GM18861 (cell line): ENCODE results near the gene SKA3.
"Not testable (repeated sequence)": the region's sequence is repeated elsewhere in the genome, so short reads cannot be mapped to it uniquely, and the experiment has no call there.

Experiments
- ATAC-seq: cut with Tn5 transposase; IDR thresholded peaks from one replicate; pipeline ENCODE4 v1.9.1; 2021; ENCODE audit not compliant: unreplicated experiment

SKA3 gene

DNA sequence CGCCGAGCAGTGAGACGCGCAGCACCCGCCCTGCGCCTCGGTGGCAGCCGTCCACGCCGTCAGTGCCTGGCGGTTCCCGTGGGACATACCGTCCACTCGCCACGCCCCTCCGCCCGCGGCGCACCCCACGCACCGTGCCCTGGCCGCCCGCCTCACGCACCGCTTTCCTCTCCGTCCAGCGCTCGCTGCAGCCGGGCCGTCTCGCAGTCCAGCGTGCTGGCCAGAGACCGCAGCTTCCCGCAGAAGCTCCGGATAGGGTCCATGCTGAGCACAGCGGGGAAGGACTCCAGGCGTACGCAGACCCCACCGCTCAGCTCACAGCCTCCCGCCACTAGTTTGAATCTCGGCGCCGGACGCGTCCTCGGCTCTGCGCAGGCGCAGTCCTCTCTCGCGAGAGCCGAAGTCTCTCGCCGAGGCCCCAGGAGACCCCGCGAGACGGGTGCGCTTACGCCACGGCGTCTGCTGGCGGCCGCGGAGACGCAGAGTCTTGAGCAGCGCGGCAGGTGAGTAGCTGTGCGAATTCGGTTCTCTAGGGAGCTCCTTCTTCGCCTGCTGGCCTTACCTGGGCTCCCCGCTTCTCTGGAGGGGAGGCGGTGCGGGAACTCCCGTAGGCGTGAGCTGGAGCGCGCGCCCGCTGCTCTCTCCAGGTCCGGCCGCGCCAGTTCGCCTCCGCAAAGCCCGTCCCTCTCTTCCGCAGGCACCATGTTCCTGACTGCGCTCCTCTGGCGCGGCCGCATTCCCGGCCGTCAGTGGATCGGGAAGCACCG is at the start of gene SKA3, which contains the start of gene MRPL57:
TSS of gene SKA3 (minus strand) at position 338 of the 767 bp plus-strand sequence. CDS start at position 263, 75 bp downstream.
TSS of gene MRPL57 (plus strand) at position 444 of the 767 bp plus-strand sequence. CDS start at position 703, 259 bp downstream.
- ATAC-seq: peak; percentile 86

DNA sequence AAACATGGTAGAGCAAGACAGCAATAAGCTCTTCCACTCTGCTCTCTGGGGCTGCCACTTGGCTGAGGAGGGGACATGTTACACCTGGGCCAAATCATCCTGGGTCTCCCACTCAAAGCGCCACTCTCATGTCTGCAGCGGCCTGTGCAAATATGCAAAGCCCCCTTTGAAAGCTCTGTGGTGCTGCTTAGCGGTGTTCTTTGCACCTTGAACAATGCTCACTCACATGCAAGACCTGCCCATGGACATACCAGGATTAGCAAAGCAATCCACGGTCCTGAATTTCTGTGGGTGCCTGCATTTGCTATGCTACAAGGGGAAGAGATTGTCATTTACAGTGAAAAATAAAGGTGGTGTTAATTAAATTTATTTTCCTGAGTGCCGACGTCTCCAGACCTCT is 48.7 kb upstream of the SKA3 start:
- no peak for ATAC-seq

DNA sequence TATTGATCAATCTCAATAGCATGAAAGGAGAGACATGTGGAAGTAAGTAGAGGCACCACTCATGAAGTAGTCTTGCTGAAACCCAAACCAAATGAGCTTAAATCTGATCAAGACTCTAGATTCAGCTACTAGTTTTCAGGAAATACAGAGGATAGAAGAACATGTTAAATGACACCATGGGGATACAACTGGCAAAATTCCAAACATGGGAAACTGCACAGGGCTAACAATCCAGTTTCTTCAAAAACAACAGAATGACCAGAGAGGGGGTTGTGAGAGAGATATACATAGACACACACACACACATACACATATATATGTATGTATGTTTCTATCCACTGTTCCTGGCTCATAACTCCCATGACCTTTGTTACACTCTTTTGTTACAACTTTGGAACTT is 44.9 kb upstream of the SKA3 start:
- no peak for ATAC-seq

DNA sequence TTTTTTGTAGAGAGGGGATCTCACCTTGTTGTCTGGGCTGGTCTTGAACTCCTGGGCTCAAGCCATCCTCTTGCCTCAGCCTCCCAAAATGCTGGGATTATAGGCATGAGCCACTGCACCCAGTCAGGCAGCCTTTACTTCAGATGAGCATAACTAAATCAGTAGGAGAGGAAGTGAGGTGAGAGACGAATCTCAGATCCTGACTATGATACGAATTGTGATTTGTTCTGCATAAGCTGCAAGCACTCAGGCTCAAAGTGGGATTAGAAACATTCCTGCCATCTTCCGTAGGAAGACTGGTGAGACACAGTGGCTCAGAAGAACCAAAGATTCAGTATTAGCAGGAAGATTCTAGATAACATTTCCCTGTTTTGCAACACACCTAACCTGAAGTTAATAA is 43.4 kb upstream of the SKA3 start:
- not testable (repeated sequence) for ATAC-seq

DNA sequence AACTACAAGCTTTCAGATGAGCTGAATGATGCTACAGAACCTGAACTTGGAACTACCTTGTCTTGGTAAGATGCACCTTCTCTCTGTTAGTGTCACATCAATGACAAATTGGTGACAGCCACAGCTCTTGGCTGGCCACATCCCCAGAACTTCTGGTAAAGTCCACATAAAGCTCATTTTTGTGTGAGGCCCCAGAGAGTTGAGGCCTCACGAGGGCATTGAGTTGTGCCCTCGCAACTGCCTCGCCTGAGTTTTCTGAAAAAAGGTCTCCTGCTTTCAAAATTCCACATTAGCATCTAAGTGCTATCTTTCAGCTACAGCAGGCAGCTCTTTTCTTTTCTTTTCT is 42.7 kb upstream of the SKA3 start:
- no peak for ATAC-seq

DNA sequence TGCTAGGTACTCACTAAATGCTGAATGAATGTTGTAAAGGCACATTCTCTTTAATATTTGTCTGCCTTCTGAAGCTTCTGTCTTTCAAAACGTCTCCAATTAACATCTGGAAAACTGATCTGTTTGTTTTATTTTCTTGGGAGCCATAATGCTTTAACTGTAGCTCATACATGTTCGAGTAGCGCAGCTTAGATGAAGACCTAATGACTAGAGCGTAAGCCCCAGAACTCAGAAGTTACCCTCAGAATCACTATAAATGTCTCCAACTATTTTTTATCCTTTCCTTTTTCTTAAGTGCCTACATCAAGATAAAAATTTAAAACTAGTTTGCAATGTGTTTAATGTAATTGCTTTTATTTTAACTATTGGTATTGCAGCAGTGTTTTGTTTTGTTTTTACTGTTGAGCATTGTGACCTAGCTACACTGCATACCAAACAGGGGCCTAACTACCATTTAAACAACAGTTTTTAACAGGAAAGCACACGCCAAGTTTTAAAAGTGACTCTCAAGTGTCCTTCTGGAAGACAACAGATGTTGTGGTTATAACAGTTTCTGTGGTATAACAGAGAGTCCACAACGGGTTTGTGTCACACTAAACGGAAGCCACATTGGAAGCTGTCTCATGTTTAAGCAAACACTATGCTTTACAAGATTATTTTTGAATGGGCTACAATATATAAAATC is 42.1 kb upstream of the SKA3 start:
- ATAC-seq: peak; percentile 97

DNA sequence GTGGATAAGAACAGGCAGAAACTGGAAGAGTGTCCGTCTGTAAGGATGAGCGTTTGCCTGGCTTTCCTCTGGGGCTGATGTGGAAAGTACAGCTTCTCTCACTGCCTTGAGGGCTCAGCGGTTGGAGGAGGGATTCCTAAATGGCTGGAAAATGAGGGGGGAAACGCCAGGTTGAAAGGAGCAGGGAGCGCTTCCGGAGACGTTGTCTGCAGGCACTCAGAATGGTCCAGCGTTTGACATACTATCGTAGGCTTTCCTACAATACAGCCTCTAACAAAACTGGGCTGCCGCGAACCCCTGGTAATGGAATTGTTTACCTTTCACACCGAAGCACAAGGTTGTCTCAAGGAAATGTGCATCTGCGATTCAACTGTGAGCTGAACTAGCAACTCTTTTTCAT is 40.0 kb upstream of the SKA3 start:
- no peak for ATAC-seq

DNA sequence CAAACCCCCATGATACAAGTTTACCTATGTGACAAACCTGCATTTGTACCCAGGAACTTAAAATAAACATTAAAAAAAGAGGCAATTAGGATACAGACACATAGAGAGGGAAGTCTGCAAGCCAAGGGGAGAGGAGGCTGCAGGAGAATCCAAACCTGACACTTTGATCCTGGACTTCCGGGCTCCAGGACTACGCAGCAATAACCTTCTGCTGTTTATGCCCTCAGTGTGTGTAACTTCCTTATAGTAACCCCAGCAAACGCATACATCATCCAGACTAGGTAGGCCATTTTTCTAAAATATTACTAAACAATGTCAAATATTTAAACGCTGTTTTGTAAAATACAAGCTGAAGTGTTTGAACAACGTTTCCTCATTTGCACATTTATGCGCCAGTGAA is 39.1 kb upstream of the SKA3 start:
- ATAC-seq: not testable (repeated sequence)

DNA sequence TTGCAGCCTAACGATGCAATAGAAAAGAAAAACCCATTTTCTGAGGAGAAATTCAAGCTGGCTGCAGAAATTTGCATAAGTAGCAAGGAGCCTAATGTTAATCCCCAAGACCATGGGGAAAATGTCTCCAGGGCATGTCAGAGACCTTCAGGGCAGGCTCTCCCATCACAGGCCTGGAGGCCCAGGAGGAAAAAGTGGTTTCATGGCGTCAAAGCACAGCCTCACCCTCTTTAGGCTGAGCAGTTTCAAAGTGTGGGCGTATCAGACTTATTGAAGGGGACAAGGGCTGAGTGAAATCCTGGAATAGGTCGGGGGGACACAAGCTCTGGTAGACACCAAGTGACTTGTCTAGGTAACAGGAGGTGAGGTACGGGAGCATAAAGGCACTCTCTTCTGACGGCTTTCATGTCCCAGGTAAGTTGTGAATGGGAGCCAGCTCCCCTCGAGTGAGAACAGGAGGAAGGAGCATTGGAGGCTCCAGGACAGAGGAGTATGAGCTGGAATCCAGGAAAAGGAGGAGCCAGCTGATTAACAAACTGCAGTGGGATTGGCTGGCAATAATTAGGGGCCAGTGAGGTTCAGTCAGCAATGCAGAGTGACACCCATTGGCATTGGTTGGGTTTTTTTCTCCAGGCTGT is 35.9 kb upstream of the SKA3 start:
- no peak for ATAC-seq

DNA sequence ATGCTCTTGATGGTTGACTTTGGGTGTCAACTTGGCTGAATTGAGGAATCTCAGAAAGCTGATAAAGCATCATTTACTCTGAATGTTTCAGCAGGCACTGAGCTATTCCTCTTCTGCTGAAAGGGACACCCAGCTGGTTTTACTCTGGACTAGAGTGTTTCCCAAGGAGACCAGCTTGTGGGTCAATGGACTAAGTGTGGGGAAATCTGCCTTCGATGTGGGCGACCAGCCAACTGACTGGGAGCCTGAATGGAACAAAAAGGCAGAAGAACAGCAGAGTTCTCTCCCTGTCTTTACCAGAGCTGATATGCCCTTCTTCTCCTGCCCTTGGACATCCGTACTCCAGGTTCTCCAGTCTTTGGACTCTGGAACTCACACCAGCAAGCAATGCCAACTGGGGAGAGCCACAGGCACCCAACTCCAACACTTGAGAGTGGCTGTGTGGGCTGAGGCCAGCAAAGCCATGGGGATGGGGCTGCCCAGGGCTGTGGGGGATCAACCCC is 32.4 kb upstream of the SKA3 start:
- ATAC-seq: no peak

DNA sequence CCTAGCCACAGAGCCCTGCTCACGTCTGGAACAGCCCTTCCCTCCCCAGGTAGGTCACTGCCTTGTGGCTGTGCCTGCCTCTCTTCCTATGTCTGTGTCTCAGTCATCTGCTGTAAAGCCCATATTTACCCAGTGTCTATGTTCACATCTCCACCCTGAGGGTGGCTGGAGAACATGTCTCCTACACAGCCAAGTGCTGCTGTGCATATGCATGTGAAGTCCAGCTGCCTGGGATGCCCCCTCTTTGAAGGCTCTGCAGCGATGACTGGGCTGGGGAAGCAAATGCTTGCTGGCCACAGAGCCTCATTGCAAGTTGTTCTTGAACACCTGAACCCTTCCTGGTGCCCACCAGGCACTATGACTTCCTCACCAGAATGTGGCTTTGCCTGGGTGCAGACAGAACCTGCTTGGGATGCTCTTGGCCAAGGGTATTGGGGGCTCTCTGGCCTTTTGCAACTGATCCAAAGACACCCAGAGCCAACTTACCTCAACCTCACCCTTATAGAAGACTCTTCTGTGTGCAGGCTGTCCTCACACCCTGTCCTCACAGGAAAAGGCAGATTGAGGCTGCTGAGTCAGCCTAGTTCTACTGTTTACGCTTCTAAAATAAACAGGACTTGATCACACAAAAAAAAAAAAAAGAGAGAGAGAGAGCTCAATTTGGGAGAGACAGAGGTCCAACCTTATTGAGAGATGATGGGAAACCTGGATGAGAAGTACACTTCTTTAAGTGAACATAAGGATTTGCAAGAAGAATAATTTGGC is 26.6 kb upstream of the SKA3 start:
- no peak for ATAC-seq

DNA sequence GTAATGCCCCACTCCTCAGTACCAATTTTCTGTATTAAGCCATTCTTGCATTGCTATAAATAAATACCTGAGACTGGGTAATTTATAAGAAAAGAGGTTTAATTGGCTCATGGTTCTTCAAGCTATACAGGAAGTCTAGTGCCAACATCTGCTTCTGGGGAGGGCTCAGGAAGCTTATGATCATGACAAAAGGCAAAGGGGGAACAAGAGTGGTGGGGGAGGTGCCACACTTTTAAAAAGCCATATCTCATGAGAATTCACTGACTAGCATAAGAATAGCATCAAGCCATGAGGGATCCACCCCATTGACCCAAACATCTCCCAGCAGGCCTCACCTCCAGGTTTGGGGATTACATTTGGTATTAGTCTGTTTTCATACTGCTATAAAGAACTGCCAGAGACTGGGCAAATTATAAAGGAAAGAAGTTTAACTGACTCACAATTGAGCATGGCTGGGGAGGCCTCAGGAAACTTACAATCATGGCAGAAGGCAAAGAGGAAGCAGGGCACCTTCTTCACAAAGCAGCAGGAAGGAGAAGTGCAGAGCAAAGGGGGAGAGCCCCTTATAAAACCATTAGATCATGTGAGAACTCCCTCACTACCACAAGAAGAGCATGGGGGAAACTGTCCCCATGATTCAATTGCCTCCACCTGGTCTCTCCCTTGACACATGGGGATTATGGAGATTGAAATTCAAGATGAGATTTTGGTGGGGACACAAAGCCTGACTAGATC is 25.3 kb upstream of the SKA3 start:
- not testable (repeated sequence) for ATAC-seq

DNA sequence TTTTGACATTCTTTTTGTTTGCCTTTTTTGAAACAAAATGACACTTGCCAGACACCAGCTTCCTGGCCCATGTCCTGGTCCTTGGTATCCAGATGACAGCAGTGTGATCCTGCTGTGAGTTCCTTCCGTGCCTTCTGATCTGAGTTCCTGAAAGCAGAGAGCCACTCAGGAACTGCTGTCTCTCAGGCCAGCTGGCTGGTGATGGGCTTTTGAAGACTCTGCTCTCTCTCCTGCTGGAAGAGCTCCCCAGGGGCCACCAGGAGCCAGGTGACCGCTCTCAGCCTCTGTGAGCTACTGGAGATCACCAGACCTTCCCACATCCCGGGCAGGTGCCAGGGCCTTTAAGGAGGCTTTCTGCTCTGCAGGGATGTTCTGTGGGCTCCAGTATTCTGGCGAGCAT is 22.0 kb upstream of the SKA3 start:
- not testable (repeated sequence) for ATAC-seq

DNA sequence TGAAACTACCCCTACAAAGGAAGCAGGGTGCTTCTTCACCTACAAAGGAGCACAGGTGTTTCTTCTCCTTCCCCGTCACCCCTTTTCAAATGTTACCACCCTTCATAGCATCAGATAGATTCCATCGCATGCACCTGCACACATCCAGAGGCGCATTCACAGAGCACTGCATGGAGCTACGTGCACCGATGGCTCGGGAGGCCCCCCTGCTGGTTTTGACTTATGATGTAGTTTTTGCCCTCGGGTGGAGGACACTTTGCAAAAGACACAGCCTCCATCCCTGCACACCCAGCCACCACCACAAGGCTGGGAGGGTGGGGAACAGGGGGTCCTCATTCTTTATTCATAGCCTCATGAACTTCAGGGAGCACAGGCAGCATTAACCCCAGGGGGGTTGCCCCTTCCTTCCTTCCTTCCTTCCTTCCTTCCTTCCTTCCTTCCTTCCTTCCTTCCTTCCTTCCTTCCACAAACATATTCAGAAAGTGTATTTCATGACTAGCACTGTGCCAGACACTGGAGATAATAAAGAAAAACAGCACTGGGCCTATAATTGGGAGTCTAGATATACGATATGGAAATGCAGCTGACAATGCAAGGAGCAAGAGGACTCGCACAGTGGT is 21.4 kb upstream of the SKA3 start:
- not testable (repeated sequence) for ATAC-seq

DNA sequence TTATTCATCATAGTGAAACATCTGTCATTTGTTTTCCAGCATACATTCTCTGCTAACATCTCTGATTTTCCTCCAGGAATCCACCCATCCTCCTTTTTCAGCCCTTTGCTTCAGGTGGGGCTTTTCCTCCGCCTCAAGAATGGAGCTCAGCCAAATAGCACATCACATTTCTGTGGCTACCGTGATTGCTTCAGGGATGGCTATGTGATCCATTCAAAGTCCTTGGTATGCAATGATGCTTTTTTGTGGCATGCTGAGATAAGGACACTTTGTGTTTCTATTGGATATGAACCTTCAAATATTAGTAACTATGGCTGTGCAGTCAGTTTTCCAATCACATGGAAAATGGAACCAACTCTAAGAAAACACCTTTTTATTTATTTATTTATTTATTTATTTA is 18.4 kb upstream of the SKA3 start:
- not testable (repeated sequence) for ATAC-seq

DNA sequence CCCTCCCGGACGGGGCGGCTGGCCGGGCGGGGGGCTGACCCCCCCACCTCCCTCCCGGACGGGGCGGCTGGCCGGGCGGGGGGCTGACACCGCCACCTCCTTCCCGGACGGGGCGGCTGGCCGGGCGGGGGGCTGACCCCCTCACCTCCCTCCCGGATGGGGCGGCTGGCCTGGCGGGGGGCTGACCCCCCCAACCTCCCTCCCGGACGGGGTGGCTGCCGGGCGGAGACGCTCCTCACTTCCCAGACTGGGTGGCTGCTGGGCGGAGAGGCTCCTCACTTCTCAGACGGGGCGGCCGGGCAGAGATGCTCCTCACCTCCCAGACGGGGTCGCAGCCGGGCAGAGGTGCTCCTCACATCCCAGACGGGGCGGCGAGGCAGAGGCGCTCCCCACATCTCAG is 10.1 kb upstream of the SKA3 start:
- not testable (repeated sequence) for ATAC-seq

DNA sequence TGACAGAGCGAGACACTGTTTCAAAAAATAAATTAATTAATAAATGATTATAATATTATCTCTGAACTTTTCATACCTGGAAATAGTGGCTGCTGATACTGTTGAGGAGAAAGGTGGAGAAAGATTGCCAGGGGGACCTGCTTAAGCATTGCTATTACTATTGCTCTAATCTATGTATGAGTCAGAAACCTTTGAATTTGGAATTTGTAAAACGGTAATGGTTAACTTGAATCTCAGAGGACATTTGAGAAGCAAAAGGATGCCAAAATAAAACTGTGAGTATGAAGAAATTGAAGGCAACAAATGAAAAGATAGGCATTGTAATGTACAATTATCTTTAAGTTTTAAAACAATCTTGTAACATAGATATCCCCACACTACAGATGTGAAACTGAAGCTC is 5.3 kb upstream of the SKA3 start:
- ATAC-seq: no peak

DNA sequence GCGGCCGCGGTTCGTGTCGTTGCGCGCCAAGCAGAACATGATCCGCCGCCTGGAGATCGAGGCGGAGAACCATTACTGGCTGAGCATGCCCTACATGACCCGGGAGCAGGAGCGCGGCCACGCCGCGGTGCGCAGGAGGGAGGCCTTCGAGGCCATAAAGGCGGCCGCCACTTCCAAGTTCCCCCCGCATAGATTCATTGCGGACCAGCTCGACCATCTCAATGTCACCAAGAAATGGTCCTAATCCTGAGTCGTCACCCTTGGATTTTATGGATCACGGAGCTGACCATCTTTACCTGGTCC is 581 bp upstream of the SKA3 start:
- peak; percentile 10 for ATAC-seq

DNA sequence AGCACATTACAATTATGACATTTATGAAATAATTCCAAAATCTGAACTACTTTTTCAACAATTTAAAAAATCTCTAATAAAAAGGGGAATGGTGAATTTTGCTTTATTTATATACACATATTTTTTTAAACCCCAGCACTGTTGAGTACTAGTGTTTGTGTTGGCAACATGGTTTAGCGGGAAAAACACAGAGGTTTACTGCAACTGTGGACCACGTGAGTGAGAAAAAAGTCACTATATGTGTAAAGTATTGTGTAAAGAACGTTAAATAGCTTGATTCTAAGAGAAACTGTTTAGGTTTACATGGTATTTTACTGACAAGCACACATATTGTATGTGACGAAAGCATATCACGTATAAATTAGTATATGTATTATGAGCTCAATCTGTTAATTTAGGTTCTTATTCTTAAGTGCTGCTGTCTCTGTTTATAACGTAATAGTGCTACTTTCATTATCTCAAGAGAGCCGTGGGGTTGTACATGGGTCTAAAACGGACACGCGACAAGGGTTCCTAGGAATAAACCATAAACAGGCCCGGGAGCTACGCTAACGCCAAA is 617 bp downstream of the SKA3 start:
- ATAC-seq: no peak

DNA sequence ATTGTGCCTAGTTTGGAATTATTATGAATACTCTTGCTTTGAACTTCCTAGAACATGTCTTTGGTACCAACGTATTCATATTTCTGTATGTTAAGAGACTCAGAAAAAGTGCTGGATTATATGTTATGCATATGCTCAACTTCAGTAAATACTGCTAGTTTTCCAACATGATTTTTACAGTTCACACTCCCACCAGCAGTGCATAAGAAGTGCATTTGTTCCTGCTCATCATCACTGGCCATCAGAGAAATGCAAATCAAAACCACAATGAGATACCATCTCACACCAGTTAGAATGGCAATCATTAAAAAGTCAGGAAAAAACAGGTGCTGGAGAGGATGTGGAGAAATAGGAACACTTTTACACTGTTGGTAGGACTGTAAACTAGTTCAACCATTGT is 2.6 kb downstream of the SKA3 start:
- not testable (repeated sequence) for ATAC-seq
